Stomach (tissue), 4 donors: ENCODE data around the gene TIMM29.

ENCODE experiments used
- CTCF ChIP-seq, 7 experiments: fragments of 450-650 bp in 4 of 7; fragments of 200-600 bp in 3 of 7; sonication (generic) in 3 of 7; IDR thresholded peaks; one replicate each; pipeline ENCODE4 v1.5.1; 2016 to 2019; ENCODE audit warnings: antibody characterized with exemption in 7 of 7, control low read depth in 2 of 7, mild to moderate bottlenecking in 1 of 7
- POLR2A ChIP-seq, 4 donors: fragments of 450-650 bp; IDR thresholded peaks; one replicate each; pipeline ENCODE4 v1.6.1; 2016; ENCODE audit warnings: antibody characterized with exemption in 4 of 4, control low read depth in 2 of 4, mild to moderate bottlenecking in 1 of 4, moderate library complexity in 1 of 4

DNA sequence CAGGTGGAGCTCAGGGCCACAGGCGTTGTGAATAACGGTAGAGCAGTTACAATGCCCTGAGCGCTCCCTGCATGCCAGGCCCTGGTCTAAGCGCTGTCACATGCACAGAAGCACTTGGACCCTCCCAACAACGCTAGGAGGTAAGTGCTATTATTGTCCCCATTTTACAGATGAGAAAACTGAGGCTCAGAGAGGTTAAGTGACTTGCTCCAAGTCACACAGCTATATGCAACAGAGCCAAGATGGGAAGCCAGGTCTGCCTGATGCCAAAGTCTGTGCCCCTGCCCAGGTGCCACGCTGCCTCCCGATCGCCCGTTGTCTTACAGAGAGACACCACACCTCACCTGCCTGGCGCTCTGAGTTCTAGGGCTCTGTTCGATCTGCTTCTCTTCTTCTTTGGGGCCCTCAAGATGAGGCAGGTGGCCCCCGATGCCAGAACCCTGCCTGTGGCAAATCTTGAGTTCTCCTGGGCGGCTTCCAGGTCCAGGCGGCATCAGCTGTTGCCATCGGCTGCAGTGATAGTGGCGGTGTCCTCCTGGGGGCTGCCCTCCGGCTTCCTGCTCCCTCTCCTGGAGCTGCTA, 20.1 kb upstream of the TIMM29 start:
- TF ChIP-seq CTCF (IDR thresholded peaks at IDR 0.05) (no peak), POLR2A (IDR thresholded peaks at IDR 0.05) (no peak)
